Measurements from ENCODE around the gene ASB18. TPM values are rescaled to one million over a fixed set of nuclear protein-coding genes. Genes with fewer than 3 reads are reported as not detected.

ASB18 gene
- polyA plus RNA-seq, 1 donor (not counting 4 experiments of a cell fraction or from before 2014, with no cell fraction given): not detected

DNA sequence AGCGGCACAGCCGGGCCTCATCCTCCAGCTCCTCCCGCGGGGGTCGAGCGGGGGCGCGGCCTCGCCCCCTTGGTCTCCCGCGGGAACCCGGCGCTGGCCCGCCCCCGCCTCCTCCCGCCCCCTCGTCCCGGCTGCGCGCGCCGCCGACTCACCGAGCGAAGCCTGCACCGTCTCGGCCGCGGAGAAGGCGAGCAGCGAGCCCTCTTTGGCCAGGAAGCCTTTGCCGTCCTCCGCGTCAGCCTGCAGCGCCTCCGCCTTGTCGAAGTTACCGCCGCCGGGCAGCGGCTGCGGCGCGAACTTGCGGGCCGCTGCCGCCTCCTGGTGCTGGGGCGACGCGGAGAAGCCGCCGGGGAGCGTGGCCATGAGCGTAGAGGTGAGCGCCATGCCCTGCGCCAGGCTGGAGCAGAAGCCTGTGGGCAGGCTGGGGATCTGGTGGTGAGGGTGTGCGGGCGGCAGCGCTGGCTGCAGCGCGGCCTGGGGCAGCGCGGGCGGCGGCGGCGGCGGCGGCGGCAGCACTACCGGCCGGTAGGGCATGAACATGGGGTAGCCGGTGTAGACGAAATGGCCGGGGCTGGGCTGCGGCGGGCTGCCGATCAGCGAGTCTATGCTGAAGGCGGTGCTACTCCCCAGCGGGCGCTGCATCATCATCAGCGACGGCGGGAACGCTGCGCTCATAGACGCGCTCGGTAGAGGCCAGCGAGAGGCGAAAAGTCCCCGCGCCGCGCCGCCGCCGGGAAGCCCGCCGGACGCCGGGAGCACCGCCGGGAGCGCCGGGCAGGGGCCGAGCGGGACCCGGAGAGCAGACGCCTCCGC, 96.7 kb downstream of the ASB18 start:
- no peak for FAIRE-seq
- peak in 2 of 3 experiments; percentile 54 to 61 for TF ChIP-seq CTCF (optimal IDR thresholded peaks at IDR 0.05 in 1 of 3, IDR thresholded peaks at IDR 0.05 in 1 of 3, conservative IDR thresholded peaks at IDR 0.05 in 1 of 3; ENCODE audit: extremely low read depth in 1 of 3, insufficient read depth in 2 of 3, low read length in 3 of 3)
- no peak for TF ChIP-seq EZH2 (IDR thresholded peaks at IDR 0.05; ENCODE audit: low read length)
- peak overlapping the region; percentile 80 for H2AFZ ChIP-seq (ENCODE audit: control insufficient read depth, low read length)
- no peaks in the 10 kb centered on the region for H3K36me3 ChIP-seq (ENCODE audit: control insufficient read depth in 2 of 2, extremely low read depth in 1 of 2, insufficient read depth in 2 of 2, low read length in 2 of 2)
- H3K27ac ChIP-seq (ENCODE audit: control insufficient read depth, insufficient read depth, low read length): no peak overlapping the region
- no peaks in the 10 kb centered on the region for H3K79me2 ChIP-seq (ENCODE audit: control insufficient read depth, insufficient read depth, low read length)
- no peaks in the 10 kb centered on the region for H3K9me1 ChIP-seq (ENCODE audit: control insufficient read depth, extremely low read depth, insufficient read depth, low read length)
- peaks cover 11% of the 10 kb centered on the region for H4K20me1 ChIP-seq (ENCODE audit: control insufficient read depth, extremely low read depth, insufficient read depth, low read length)
- H3K9ac ChIP-seq (ENCODE audit: control insufficient read depth, extremely low read depth, insufficient read depth, low read length): peak overlapping the region; percentile 33
- dilution Hi-C loops (cut with MboI; ENCODE audit: extremely low pct_ligation_motif_present, low sequenced_read_pairs): no loop called here
- H3K4me1 ChIP-seq (ENCODE audit: control insufficient read depth, extremely low read depth, insufficient read depth, low read length): peaks cover 22% of the 10 kb centered on the region
- DNase-seq (ENCODE audit: low read depth, low spot score): no peak
- H3K4me2 ChIP-seq (ENCODE audit: control insufficient read depth, extremely low read depth, insufficient read depth, low read depth, low read length): peak overlapping the region; percentile 71
- H3K4me3 ChIP-seq (ENCODE audit: control insufficient read depth in 2 of 3, extremely low read depth in 1 of 3, insufficient read depth in 2 of 3, low read depth in 1 of 3, low read length in 3 of 3): peak overlapping the region; percentile 46 to 67 (median 62)
- no peaks in the 10 kb centered on the region for H3K9me3 ChIP-seq (ENCODE audit: control insufficient read depth, low read depth, low read length)
- peaks cover 80% of the 10 kb centered on the region for H3K27me3 ChIP-seq (ENCODE audit: control insufficient read depth, extremely low read depth, insufficient read depth, low read length)

DNA sequence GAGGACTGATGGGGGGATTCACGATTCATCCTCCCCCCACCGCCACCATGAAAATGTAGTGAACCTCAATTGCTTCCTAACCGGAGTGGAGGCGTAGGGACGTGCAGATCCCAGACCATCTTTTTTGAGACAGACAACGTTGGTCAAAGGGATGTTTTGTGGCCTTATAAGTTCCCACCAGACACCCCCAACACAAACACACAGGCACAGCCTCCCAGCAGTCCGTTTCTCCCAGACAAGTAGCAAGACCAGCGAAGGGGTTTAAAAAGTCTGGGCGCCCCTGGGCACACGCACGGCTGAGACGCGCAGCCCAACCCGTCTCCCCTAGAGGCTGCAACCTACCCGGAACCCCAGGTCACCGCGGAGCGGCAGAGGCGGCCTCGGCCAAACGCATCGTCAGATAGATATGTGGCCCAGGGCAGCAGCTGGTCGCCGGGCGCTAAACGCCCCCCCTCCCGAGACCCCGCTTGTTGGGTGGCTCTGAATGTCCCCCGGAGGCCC, 97.4 kb downstream of the ASB18 start:
- Histone ChIP-seq H3K4me1 (ENCODE audit: control insufficient read depth, extremely low read depth, insufficient read depth, low read length) (peaks cover 28% of the 10 kb centered on the region), H3K4me2 (ENCODE audit: control insufficient read depth, extremely low read depth, insufficient read depth, low read depth, low read length) (peak overlapping the region; percentile 71), H3K9me3 (ENCODE audit: control insufficient read depth, low read depth, low read length) (no peaks in the 10 kb centered on the region), H3K9me1 (ENCODE audit: control insufficient read depth, extremely low read depth, insufficient read depth, low read length) (no peaks in the 10 kb centered on the region), H3K9ac (ENCODE audit: control insufficient read depth, extremely low read depth, insufficient read depth, low read length) (no peak overlapping the region), H2AFZ (ENCODE audit: control insufficient read depth, low read length) (peak overlapping the region; percentile 27), H3K36me3 (ENCODE audit: control insufficient read depth in 2 of 2, extremely low read depth in 1 of 2, insufficient read depth in 2 of 2, low read length in 2 of 2) (no peaks in the 10 kb centered on the region), H3K27me3 (ENCODE audit: control insufficient read depth, extremely low read depth, insufficient read depth, low read length) (peaks cover 74% of the 10 kb centered on the region), H3K27ac (ENCODE audit: control insufficient read depth, insufficient read depth, low read length) (no peak overlapping the region), H4K20me1 (ENCODE audit: control insufficient read depth, extremely low read depth, insufficient read depth, low read length) (peaks cover 11% of the 10 kb centered on the region), H3K79me2 (ENCODE audit: control insufficient read depth, insufficient read depth, low read length) (no peaks in the 10 kb centered on the region), H3K4me3 (ENCODE audit: control insufficient read depth in 2 of 3, extremely low read depth in 1 of 3, insufficient read depth in 2 of 3, low read depth in 1 of 3, low read length in 3 of 3) (peak overlapping the region; percentile 34 to 67 (median 46))
- DNase-seq (ENCODE audit: low read depth, low spot score): no peak
- dilution Hi-C loops (cut with MboI; ENCODE audit: extremely low pct_ligation_motif_present, low sequenced_read_pairs): no loop called here
- no peak for TF ChIP-seq CTCF (optimal IDR thresholded peaks at IDR 0.05 in 1 of 3, IDR thresholded peaks at IDR 0.05 in 1 of 3, conservative IDR thresholded peaks at IDR 0.05 in 1 of 3; ENCODE audit: extremely low read depth in 1 of 3, insufficient read depth in 2 of 3, low read length in 3 of 3)
- TF ChIP-seq EZH2 (IDR thresholded peaks at IDR 0.05; ENCODE audit: low read length): peak; percentile 17
- FAIRE-seq: no peak

All from keratinocyte (primary cell).